ENCODE results near the gene HOMEZ.
"Not testable (repeated sequence)": the region's sequence is repeated elsewhere in the genome, so short reads cannot be mapped to it uniquely, and the experiment has no call there.

The HOMEZ gene

GRCh38 chr14:23228812-23229211 is 57.1 kb downstream of the HOMEZ start:
- FAIRE-seq: no peak
- DNase-seq (ENCODE audit: low spot score): no peak

DNA sequence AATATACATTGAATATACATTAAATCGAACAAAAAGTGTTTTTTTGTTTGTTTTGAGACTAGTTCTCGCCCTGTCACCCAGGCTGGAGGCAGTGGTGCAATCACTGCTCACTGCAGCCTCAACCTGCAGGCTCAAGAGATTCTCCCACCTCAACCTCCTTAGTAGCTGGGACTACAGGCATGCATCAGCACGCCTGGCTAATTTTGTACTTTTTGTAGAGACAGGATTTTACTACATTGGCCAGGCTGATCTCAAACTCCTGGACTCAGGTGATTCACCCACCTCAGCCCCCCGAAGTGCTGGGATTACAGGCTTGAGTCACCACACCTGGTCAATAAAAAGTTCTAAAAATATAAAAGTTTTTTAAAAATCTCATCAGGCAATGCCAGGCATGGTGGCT is 58.4 kb downstream of the HOMEZ start:
- DNase-seq (ENCODE audit: low spot score) (no peak), FAIRE-seq (no peak)

- not testable (repeated sequence) for DNase-seq (ENCODE audit: low spot score); FAIRE-seq
These were observed 61.0 kb downstream of the HOMEZ start for GRCh38 chr14:23224958-23225357.

Data from urothelium cell line (cell line).